Astrocyte (in vitro differentiated cells and primary cell): Measurements from ENCODE around the gene ADGRD2. TPM values are rescaled to one million over a fixed set of nuclear protein-coding genes. Genes with fewer than 3 reads are reported as not detected.

ENCODE experiments used
- DNase-seq: peaks from one replicate; pipeline ENCODE4 v3.0.0-alpha.2; 2010; ENCODE audit warnings: low read depth
- FAIRE-seq: peaks from 2 replicates; lab custom pipeline; 2011; peaks lifted over from hg19 to GRCh38; lab: Jason Lieb, UNC
- H2AFZ ChIP-seq: 2 replicates; pipeline ENCODE4 v1.6.0; 2012; ENCODE audit warnings: low read depth, low read length, inconsistent platforms
- H3K27ac ChIP-seq: 2 replicates; pipeline ENCODE4 v1.5.1; 2011; ENCODE audit warnings: low read depth, low read length, inconsistent platforms
- H3K27me3 ChIP-seq: 2 replicates; pipeline ENCODE4 v1.6.0; 2011; ENCODE audit warnings: low read length, inconsistent platforms; ENCODE audit not compliant: insufficient read depth
- H3K36me3 ChIP-seq: 2 replicates; pipeline ENCODE4 v1.5.1; 2011; ENCODE audit warnings: low read length, inconsistent platforms; ENCODE audit not compliant: insufficient read depth
- H3K4me1 ChIP-seq: 2 replicates; pipeline ENCODE4 v1.5.1; 2011; ENCODE audit warnings: low read length, inconsistent platforms; ENCODE audit not compliant: insufficient read depth
- H3K4me2 ChIP-seq: 2 replicates; pipeline ENCODE4 v1.6.0; 2012; ENCODE audit warnings: low read length, inconsistent platforms
- H3K4me3 ChIP-seq: 2 replicates; pipeline ENCODE4 v1.5.1; 2011; ENCODE audit warnings: low read depth, mild to moderate bottlenecking, low read length, inconsistent platforms; ENCODE audit not compliant: insufficient read depth
- H3K79me2 ChIP-seq: 2 replicates; pipeline ENCODE4 v1.6.0; 2012; ENCODE audit warnings: mild to moderate bottlenecking, low read length, inconsistent platforms; ENCODE audit not compliant: insufficient read depth
- H3K9ac ChIP-seq: 2 replicates; pipeline ENCODE4 v1.6.0; 2012; ENCODE audit warnings: mild to moderate bottlenecking, low read length, inconsistent platforms
- H3K9me3 ChIP-seq: 2 replicates; pipeline ENCODE4 v1.5.1; 2012; ENCODE audit warnings: low read depth, mild to moderate bottlenecking, low read length, inconsistent platforms; ENCODE audit not compliant: insufficient read depth
- H4K20me1 ChIP-seq: 2 replicates; pipeline ENCODE4 v1.6.0; 2012; ENCODE audit warnings: low read length, inconsistent platforms; ENCODE audit not compliant: insufficient read depth
- H3K27ac Mint-ChIP-seq: one replicate; pipeline ENCODE4 v1.8.0; 2021; ENCODE audit warnings: mild to moderate bottlenecking, mixed read lengths; ENCODE audit not compliant: unreplicated experiment
- H3K27me3 Mint-ChIP-seq: one replicate; pipeline ENCODE4 v1.8.0; 2021; ENCODE audit warnings: low read depth, mixed read lengths; ENCODE audit not compliant: unreplicated experiment
- H3K36me3 Mint-ChIP-seq: one replicate; pipeline ENCODE4 v1.8.0; 2021; ENCODE audit warnings: low read depth, mixed read lengths; ENCODE audit not compliant: unreplicated experiment
- H3K4me1 Mint-ChIP-seq: one replicate; pipeline ENCODE4 v1.8.0; 2021; ENCODE audit warnings: low read depth, mixed read lengths; ENCODE audit not compliant: unreplicated experiment
- H3K4me3 Mint-ChIP-seq: one replicate; pipeline ENCODE4 v1.8.0; 2021; ENCODE audit warnings: mild to moderate bottlenecking, moderate library complexity, mixed read lengths; ENCODE audit not compliant: unreplicated experiment
- H3K9me3 Mint-ChIP-seq: one replicate; pipeline ENCODE4 v1.8.0; 2021; ENCODE audit warnings: mild to moderate bottlenecking, mixed read lengths; ENCODE audit not compliant: unreplicated experiment
- CTCF ChIP-seq: IDR thresholded peaks from 2 replicates; pipeline ENCODE4 v1.5.1; 2011; ENCODE audit warnings: low read depth, mild to moderate bottlenecking, inconsistent platforms, low read length, moderate library complexity; ENCODE audit not compliant: insufficient read depth
- EZH2 ChIP-seq: IDR thresholded peaks from 2 replicates; pipeline ENCODE4 v1.6.1; 2012; ENCODE audit warnings: mild to moderate bottlenecking, low read length, inconsistent platforms; ENCODE audit not compliant: insufficient read depth
- total RNA-seq: library from RNA; stranded (reverse); gene quantifications from 2 replicates; pipeline ENCODE4 v1.2.1, GENCODE V29; 2021

ADGRD2 gene
- total RNA-seq, 1 donor from 2014 or later = not detected

- no peak overlapping the region for H3K4me3 Mint-ChIP-seq
- FAIRE-seq (no peak), DNase-seq (no peak)
- no peak overlapping the region for H3K27ac Mint-ChIP-seq
- Histone ChIP-seq H3K27ac (no peak overlapping the region), H3K36me3 (no peaks in the 10 kb centered on the region), H3K27me3 (peaks cover 22% of the 10 kb centered on the region), H2AFZ (no peak overlapping the region), H3K4me1 (no peaks in the 10 kb centered on the region), H3K9ac (no peak overlapping the region), H3K9me3 (no peaks in the 10 kb centered on the region), H3K4me3 (no peak overlapping the region), H4K20me1 (no peaks in the 10 kb centered on the region), H3K4me2 (no peak overlapping the region), H3K79me2 (no peaks in the 10 kb centered on the region)
- no peaks in the 10 kb centered on the region for H3K9me3 Mint-ChIP-seq
- TF ChIP-seq CTCF (no peak), EZH2 (no peak)
- peaks cover 2% of the 10 kb centered on the region for H3K4me1 Mint-ChIP-seq
- no peaks in the 10 kb centered on the region for H3K36me3 Mint-ChIP-seq
- H3K27me3 Mint-ChIP-seq = peaks cover 67% of the 10 kb centered on the region
These were observed 42.6 kb downstream of the ADGRD2 start for GRCh38 chr9:124492818-124493217.

GRCh38 chr9:124493218-124493617 lies 43.0 kb downstream of the ADGRD2 start:
- Mint-ChIP-seq H3K36me3 (no peaks in the 10 kb centered on the region), H3K4me1 (peaks cover 2% of the 10 kb centered on the region), H3K9me3 (no peaks in the 10 kb centered on the region), H3K4me3 (no peak overlapping the region), H3K27ac (no peak overlapping the region), H3K27me3 (peaks cover 68% of the 10 kb centered on the region)
- Histone ChIP-seq H3K4me3 (no peak overlapping the region), H3K4me1 (no peaks in the 10 kb centered on the region), H3K9me3 (no peaks in the 10 kb centered on the region), H3K4me2 (no peak overlapping the region), H3K27ac (no peak overlapping the region), H3K36me3 (no peaks in the 10 kb centered on the region), H3K9ac (no peak overlapping the region), H2AFZ (no peak overlapping the region), H4K20me1 (no peaks in the 10 kb centered on the region), H3K27me3 (peaks cover 19% of the 10 kb centered on the region), H3K79me2 (no peaks in the 10 kb centered on the region)
- no peak for DNase-seq
- no peak for FAIRE-seq
- TF ChIP-seq CTCF = no peak
- TF ChIP-seq EZH2 = no peak

- H3K4me1 Mint-ChIP-seq = peaks cover 2% of the 10 kb centered on the region
- no peaks in the 10 kb centered on the region for H3K4me1 ChIP-seq
- no peak overlapping the region for H3K4me3 ChIP-seq
- H2AFZ ChIP-seq = no peak overlapping the region
- H3K27me3 ChIP-seq = peaks cover 12% of the 10 kb centered on the region
- no peak overlapping the region for H3K9ac ChIP-seq
- FAIRE-seq = no peak
- DNase-seq = no peak
- H3K4me2 ChIP-seq = no peak overlapping the region
- H3K27ac ChIP-seq = no peak overlapping the region
- H4K20me1 ChIP-seq = no peaks in the 10 kb centered on the region
- TF ChIP-seq EZH2 (no peak), CTCF (no peak)
- H3K9me3 Mint-ChIP-seq = no peaks in the 10 kb centered on the region
- no peaks in the 10 kb centered on the region for H3K79me2 ChIP-seq
- no peak overlapping the region for H3K4me3 Mint-ChIP-seq
- peaks cover 66% of the 10 kb centered on the region for H3K27me3 Mint-ChIP-seq
- H3K36me3 Mint-ChIP-seq = no peaks in the 10 kb centered on the region
- no peaks in the 10 kb centered on the region for H3K9me3 ChIP-seq
- H3K36me3 ChIP-seq = no peaks in the 10 kb centered on the region
- H3K27ac Mint-ChIP-seq = no peak overlapping the region
These were observed 43.7 kb downstream of the ADGRD2 start for GRCh38 chr9:124493794-124494479.
